Lung (tissue), 12 donors: ENCODE measurements around the gene CDC6. TPM values are rescaled to one million over a fixed set of nuclear protein-coding genes. Genes with fewer than 3 reads are reported as not detected.

Source experiments
- ATAC-seq: fragments of 200-7000 bp; cut with Tn5 transposase; one replicate; pipeline ENCODE4 v1.9.1; 2020; ENCODE audit warnings: moderate number of reproducible peaks; ENCODE audit not compliant: insufficient read depth, low FRiP score
- DNase-seq, 3 donors: peaks; one replicate each; pipeline ENCODE4 v3.0.0-alpha.2; 2013 to 2017
- H3K27ac ChIP-seq, 2 donors: one replicate each; pipeline ENCODE4 v1.5.1; 2013; ENCODE audit warnings: mild to moderate bottlenecking in 2 of 2, moderate library complexity in 2 of 2, control low read depth in 1 of 2, inconsistent platforms in 1 of 2, low read depth in 1 of 2, low read length in 1 of 2
- H3K27me3 ChIP-seq, 3 donors: one replicate each; pipeline ENCODE4 v1.5.1; 2013; ENCODE audit warnings: low read length in 2 of 3; ENCODE audit not compliant: control insufficient read depth in 3 of 3, insufficient read depth in 3 of 3
- H3K36me3 ChIP-seq, 4 donors: one replicate each; pipeline ENCODE4 v1.5.1; 2013; ENCODE audit warnings: low read length in 4 of 4, mild to moderate bottlenecking in 1 of 4, moderate library complexity in 1 of 4; ENCODE audit not compliant: control insufficient read depth in 4 of 4, insufficient read depth in 4 of 4
- H3K4me1 ChIP-seq, 5 donors: one replicate each; pipeline ENCODE4 v1.5.1; 2013; ENCODE audit warnings: low read length in 5 of 5, mild to moderate bottlenecking in 2 of 5, moderate library complexity in 1 of 5; ENCODE audit not compliant: control insufficient read depth in 5 of 5, insufficient read depth in 5 of 5
- H3K4me3 ChIP-seq: one replicate; pipeline ENCODE4 v1.5.1; 2013; ENCODE audit warnings: mild to moderate bottlenecking, control low read depth, moderate library complexity
- H3K9ac ChIP-seq, 2 donors: one replicate each; pipeline ENCODE4 v1.5.1; 2013; ENCODE audit warnings: low read length in 2 of 2, control low read depth in 1 of 2; ENCODE audit not compliant: insufficient read depth in 1 of 2
- H3K9me3 ChIP-seq, 4 donors: one replicate each; pipeline ENCODE4 v1.5.1; 2013; ENCODE audit warnings: low read length in 3 of 4, mild to moderate bottlenecking in 1 of 4, moderate library complexity in 1 of 4; ENCODE audit not compliant: control insufficient read depth in 4 of 4, insufficient read depth in 3 of 4
- WGBS, 2 donors: extraction: QIAGEN DNeasy Blood & Tissue Kit; methylation state at CpG; one replicate each; pipeline ENCODE4 v1.1.7; 2013; 5-methylcytosine and 5-hydroxymethylcytosine counted together
- polyA plus RNA-seq, 2 donors: library from polyadenylated mRNA; stranded (reverse); fragments of 200-250 nt; gene quantifications; one replicate each; pipeline ENCODE4 v1.2.1, GENCODE V29; 2013
- total RNA-seq, 2 donors: library from RNA; depleted of rRNA in 1 of 2; stranded (reverse); fragments of >200 nt in 1 of 2; gene quantifications; one replicate each; pipeline ENCODE4 v1.2.1, GENCODE V29; 2014 to 2021
- TF ChIP-seq, protein P1 (sequence below): IDR thresholded peaks from 2 replicates; pipeline ENCODE4 v1.5.1; 2012; ENCODE audit warnings: mild to moderate bottlenecking; ENCODE audit errors: control extremely low read depth, extremely low read depth
- donor health status: control.
- donor health status: control.
- donor health status: Bipolar disorder and iron deficiency.
- donor health status: healthy.
- donor health status: DM: yes; HTN: yes; CAD: no.

The CDC6 gene
- total and polyA plus RNA-seq, 4 donors, result 3.3 to 6.0 (median 5.6) TPM

DNA sequence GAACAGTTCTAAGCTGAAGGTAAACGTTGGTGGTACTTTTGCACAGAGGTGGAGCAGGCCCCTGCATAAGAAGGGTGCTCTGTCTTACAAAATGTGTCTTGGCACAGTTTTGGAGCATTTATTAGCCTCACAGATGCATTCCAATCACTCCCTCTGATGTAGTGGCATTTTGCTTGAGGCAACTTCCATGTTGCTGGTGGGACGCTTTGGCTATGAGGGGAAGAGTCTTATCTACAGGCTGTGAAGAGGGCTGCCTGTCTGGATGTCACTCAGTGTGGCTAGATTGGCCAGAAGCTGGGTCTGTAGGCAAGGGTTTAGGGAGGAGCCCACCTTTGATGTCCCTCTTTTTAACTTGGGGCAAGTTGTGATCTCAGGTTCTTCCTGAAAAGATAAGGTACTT, 18.7 kb downstream of the CDC6 start:
- no peaks in the 10 kb centered on the region for H3K9me3 ChIP-seq
- ATAC-seq (no peak), DNase-seq (peak in 1 of 3 donors; percentile 35)
- no peaks in the 10 kb centered on the region for H3K36me3 ChIP-seq
- H3K4me3 ChIP-seq, result no peak overlapping the region
- WGBS, 2 donors, result 47 to 82% methylated on average over 2 of the region's 2 CpGs
- H3K27me3 ChIP-seq, result no peaks in the 10 kb centered on the region
- H3K4me1 ChIP-seq, result peaks cover 20 to 85% (median 50%) of the 10 kb centered on the region in 5 donors
- H3K27ac ChIP-seq, result peak overlapping the region in 1 of 2 donors; percentile 82
- TF ChIP-seq, protein P1, sequence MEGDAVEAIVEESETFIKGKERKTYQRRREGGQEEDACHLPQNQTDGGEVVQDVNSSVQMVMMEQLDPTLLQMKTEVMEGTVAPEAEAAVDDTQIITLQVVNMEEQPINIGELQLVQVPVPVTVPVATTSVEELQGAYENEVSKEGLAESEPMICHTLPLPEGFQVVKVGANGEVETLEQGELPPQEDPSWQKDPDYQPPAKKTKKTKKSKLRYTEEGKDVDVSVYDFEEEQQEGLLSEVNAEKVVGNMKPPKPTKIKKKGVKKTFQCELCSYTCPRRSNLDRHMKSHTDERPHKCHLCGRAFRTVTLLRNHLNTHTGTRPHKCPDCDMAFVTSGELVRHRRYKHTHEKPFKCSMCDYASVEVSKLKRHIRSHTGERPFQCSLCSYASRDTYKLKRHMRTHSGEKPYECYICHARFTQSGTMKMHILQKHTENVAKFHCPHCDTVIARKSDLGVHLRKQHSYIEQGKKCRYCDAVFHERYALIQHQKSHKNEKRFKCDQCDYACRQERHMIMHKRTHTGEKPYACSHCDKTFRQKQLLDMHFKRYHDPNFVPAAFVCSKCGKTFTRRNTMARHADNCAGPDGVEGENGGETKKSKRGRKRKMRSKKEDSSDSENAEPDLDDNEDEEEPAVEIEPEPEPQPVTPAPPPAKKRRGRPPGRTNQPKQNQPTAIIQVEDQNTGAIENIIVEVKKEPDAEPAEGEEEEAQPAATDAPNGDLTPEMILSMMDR, result no peak
- peak overlapping the region in 1 of 2 donors; percentile 86 for H3K9ac ChIP-seq

DNA sequence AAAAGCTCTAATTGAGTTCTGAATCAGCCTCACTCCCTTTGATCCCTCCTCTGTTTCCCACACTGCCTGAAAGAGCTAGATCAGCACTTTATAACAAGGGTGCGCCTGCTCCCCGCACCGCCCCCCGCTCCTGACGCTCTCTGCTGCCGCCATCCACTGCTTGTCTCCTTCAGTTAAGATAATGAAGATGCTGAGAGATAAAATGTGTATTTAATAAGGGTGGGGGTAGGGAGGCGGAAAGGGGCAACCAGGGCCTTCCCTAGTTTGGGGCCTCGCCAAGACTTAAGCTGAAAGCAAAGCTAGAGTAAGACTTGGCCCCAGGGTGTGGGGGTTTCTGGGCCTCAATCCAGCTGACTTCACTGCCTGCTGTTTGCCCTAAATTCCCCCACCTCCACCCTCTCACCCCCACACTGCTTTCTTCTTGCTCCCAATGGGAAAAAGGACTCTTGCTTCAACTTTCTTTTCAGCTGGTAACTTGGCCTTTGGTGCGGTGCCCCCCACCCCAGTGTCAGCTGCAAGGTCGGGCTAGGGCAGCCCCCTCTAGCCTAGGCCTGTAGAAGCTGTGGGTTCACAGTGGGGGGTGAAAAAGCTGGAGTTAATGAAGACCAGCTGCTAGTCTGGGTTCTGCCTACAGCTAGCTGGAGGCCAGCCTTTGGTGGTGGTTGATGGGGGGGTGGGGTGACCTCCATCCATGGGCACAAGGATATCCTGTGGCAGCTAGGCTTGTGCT, 19.5 kb downstream of the CDC6 start:
- Histone ChIP-seq H3K27me3 (no peaks in the 10 kb centered on the region), H3K27ac (peak overlapping the region in 1 of 2 donors; percentile 82), H3K9me3 (no peaks in the 10 kb centered on the region), H3K36me3 (no peaks in the 10 kb centered on the region), H3K4me3 (no peak overlapping the region), H3K9ac (peak overlapping the region in 1 of 2 donors; percentile 86), H3K4me1 (peaks cover 20 to 93% (median 58%) of the 10 kb centered on the region in 5 donors)
- DNase-seq, result peak; percentile 92 to 99 (median 97)
- TF ChIP-seq, protein P1, result no peak
- 55 to 68% methylated on average over 10 of the region's 10 CpGs for WGBS, 2 donors
- no peak for ATAC-seq

DNA sequence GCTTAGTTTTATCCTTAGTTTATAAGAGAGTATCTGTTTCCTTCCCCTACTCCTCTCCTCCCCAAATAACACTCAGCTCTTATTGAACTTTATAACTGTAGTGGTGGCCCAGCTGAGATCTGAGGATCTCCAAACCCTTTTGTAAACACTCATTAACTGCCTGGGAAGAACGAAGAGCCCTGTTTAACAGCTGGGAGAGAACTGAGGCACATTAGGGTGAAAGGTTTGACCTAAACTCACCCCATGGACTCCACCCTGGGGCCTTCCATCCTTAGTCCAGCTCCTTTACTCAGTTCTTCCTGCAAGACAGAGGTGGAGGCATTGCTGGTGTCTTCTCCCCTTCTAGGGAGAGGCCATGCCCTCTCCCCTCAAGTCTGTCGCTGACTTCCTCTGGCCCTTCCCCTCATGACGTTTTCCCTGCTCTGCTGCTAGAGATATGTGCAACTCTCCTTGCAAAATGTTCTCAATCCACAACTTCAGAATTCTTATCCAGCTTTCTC, 20.1 kb downstream of the CDC6 start:
- ATAC-seq (peak; percentile 29), DNase-seq (peak; percentile 72 to 89 (median 81))
- 12 to 17% methylated on average over 3 of the region's 3 CpGs for WGBS, 2 donors
- peak overlapping the region in 1 of 2 donors; percentile 82 for H3K27ac ChIP-seq
- TF ChIP-seq, protein P1, result no peak
- H3K4me3 ChIP-seq, result no peak overlapping the region
- no peaks in the 10 kb centered on the region for H3K27me3 ChIP-seq
- peak overlapping the region in 1 of 2 donors; percentile 44 for H3K9ac ChIP-seq
- no peaks in the 10 kb centered on the region for H3K9me3 ChIP-seq
- no peaks in the 10 kb centered on the region for H3K36me3 ChIP-seq
- H3K4me1 ChIP-seq, result peaks cover 20 to 97% (median 64%) of the 10 kb centered on the region in 5 donors
